Measurements from ENCODE around the gene LHFPL2.

LHFPL2 gene

DNA sequence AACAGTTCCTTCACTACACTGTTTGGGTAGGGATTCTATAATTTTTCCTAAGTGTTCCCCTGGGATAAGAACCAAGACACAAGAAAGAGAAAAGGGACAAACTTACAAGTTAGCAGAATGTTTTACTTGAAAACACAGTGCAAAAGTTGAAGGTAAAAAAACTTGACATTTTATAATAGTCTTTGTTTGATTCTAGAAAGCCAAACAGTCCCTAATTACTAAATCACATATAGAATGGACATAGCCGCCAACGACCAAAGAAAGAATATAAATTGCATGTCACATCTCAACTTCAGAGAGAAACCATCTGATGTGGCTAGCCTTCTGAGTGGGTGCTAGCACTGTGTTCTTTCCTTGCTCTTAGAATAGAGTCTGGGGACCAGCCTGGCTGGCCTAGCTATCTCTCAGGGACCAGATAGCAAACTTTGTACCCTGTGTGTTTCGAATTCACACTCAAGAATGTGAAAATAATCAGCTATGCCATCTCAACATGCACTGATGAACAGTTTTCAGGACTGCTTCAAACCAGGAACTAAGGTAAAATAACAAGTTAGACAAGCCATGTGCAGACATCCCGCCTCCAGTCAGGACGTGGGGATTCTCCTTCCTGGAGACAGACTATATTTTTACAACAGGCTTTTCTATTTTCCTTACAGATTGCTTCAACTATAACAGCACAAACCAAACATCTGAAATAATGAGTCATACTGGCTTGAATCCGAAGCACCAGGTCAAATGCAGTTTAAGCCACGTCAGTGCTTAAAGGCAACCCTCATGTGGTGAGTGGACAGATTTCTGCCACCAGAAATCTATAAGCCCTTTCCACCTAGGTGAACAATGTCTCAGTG lies 53.7 kb downstream of the LHFPL2 start:
- DNase-seq (ENCODE audit: low spot score), result no peak

DNA sequence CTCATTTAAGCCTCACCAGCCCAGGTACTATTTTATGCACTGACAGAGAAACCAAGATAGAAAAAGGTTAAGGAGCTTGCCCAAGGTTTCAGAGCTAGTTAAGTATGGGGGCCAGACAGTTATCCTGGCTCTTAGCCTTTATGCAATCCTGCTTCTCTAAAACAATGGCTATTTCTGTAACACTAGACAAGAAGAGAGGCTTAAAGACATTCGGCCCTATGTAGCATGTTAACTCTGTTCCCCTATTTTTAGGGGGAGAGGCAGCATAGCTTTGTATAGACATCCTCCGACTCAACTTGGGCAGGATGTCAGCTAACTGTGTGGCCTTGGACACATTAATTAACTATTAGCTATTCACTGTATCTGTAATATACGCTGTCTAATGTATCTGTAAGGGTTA lies 54.6 kb downstream of the LHFPL2 start:
- no peak for DNase-seq (ENCODE audit: low spot score)

DNA sequence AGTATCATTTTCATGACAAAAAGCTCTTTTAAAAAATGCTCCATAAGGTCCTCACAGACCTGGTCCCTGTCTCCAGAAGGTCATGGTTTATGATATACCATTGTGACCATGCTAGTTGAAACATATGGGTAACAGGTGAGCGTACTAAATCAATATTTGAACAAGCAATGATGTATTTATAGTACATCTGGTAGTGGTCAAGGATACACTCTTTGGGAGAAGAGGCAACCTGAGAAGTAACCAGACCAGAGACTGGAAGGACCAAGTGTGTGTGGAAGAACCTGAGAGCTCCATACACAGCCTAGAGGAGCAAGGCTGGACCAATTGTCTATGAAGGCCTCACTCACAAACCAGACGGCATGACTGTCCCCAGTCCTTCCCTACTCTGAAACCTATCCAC lies 55.1 kb downstream of the LHFPL2 start:
- no peak for DNase-seq (ENCODE audit: low spot score)

DNA sequence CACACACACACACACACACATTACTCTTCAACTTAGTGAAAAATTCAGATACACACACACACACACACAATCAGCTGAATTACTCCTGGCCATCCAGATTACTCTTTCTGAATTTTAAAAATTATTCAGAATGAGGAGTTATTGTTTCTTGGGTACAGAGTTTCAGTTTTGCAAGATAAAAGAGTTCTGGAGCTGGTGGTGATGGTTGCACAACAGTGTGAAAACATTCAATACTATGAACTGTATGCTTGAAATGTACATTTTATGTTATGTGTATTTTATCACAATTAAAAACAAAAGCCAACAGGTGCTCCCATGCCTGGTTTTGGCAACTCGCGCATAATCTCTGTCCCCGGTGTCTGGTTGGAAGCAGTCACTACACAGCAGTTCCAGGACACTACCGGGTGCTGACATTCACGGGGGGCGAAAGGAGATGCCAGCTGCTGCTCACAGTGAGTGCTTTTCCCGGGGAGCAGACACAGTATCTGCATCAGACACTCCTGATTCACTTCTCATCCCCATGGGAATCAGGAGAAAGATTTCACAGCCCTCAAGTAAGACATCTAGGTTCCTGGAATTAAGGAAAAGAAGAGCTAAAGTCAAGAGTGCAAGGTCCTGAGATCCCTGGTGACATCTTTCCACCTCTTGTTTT lies 55.7 kb downstream of the LHFPL2 start:
- DNase-seq (ENCODE audit: low spot score), result no peak

DNA sequence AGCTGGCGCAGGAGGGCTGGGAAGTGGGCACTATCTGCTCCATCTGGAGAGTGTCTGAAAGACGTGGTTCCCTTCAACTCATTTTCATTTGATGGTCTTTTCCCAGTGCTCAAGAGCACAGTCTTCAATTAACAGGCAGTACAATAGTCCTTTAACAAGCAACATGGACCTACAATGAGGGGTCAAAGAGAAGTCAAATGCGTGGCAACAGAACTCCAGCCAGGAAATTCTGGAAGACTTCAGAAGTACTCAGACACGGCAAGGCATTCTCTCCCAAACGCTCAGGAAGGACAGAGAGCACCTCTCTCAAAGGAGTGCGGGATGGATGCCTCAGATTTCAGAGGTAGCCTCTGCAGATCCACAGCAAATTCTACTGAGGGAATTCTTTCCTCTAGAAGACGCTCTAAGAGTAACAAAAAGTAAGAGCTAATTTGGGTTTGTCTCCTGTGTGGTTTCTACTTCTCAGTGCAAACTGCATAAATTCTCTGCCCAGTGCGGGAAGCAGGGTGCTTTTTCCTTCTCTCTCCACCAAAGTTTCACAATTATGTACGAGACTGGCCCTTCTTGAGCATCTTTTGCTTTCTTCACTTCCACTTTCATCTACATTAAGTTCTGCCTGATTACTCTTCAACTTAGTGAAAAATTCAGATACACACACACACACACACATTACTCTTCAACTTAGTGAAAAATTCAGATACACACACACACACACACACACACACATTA lies 56.4 kb downstream of the LHFPL2 start:
- no peak for DNase-seq (ENCODE audit: low spot score)

DNA sequence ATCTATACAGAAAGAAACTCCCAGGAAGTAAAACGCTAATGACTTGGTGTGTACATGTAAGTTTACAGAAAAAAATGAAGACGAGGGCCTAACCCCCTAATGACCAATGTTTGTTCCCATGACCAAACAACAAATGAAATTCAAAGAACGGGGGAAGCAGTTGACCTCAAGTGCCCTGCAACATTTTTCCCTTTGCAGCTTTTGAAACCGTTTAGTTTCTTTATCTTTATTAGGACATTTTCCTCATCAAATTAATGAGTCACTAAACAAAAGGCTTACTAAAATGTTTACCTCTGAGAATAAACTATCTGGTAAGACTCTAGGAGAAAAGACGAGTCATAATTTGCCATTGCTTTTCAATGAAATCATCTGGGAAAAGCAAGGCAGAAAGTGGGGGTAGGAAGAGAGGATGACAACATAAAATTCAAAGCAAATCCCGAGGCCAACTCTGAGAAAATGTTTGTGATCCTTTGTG lies 57.4 kb downstream of the LHFPL2 start:
- DNase-seq (ENCODE audit: low spot score), result no peak

DNA sequence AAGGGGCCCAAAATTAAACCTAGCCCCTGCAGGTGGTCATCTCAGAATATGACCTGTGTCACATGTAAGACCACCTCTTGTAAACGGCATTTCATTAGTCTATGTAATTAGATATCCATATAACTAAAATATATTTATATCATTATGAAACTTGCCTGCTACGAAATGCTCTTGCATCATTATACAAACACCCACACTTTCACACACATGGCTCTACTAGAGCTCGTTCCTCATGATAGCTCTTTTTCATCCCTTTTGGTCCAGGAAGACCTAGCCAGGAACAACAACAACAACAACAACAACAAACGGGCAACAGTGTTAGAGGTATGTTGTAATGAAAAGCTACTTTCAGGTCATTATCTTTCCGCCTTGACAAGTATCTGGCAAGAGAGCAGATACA lies 58.6 kb downstream of the LHFPL2 start:
- no peak for DNase-seq (ENCODE audit: low spot score)

DNA sequence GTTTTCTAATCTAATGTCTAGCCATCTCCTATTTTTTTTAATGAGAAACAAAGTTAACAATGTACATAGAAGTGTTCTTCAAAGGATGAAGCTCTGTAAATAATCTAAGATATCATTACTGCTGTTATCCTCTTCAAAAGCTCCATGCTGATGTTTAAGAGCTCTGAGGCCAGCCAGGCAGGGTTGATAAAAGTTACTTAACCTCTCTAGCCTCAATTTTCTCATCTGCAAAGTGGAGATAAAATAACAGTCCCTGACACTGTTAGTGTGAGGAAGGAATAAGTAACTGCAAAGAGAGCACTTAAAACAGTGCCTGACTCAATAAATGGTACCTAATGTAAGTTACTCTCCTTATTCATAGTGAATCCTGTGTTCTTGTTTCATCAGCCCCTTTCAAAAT lies 60.1 kb downstream of the LHFPL2 start:
- no peak for DNase-seq (ENCODE audit: low spot score)

DNA sequence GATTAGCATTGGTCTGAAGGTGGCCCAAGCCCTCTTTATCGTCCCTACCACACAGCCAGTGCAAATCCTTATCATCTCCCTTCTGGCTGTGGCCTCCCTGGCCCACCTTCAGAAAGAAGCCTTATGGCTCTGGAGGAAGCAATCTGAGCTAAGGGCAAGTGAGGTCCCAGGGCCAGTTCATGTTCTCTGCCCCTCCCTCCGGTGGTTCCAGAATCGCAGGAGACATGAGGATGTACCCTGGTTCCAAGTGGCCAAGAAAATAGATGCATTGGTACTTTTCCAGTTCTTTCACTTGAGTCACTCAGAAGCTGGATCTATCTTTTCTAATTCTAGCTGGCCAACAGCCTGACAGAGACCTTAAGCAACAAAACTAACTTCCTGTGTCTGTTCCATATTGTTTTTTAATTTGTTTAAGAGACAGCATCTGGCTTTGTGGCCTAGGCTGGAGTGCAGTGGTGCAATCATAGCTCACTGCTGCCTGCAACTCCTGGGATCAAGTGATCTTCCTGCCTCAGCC lies 60.7 kb downstream of the LHFPL2 start:
- no peak for DNase-seq (ENCODE audit: low spot score)

DNA sequence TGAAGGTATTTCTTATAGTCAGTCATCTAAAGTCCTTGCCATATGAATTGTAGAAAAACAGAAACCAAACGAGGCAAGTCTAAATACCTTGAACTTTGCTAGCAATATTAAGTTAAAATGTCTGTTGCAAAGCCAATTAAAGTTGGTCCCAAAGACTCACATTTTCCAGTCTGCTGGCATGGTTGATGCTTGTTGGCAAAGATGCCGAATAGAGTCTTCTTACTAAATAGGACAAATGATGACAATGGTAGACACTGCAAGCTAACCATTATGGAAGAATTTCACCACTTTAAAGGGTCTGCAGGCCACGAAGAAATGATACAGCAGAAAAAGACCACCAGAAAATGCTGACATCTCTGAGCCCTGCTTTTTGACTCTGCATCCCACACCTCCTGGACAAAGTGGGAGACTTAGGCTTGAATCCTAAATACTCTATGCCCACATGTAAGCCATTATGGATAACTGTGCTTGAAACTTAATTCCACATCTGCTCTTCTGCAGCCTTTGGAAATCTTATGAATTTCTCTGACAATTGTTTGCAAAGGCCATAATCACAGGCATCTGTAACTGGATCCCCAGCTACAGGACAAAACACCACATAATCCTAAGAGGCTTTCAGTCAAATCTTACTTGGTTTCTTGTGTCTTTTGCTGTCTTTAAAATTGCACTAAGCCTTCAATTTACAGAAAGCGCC lies 61.3 kb downstream of the LHFPL2 start:
- DNase-seq (ENCODE audit: low spot score), result no peak

DNA sequence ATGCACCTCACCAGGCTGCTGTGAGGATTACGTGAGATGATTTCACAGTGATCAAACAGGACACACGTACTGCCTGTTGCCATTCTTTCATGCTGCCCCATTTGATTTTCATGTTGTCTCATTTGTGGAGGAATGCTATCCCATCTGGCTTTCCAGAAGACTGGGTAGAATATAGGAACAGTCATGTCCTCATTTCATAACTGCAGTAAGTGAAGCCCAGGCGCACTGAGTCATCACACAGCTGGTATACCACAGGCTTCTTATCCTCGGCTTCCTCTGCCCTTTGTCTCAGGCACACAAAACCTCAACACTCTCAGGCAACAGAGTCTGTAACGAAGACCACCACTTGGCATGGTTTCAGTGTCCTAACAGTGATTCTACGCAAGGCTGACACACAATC lies 62.3 kb downstream of the LHFPL2 start:
- no peak for DNase-seq (ENCODE audit: low spot score)

DNA sequence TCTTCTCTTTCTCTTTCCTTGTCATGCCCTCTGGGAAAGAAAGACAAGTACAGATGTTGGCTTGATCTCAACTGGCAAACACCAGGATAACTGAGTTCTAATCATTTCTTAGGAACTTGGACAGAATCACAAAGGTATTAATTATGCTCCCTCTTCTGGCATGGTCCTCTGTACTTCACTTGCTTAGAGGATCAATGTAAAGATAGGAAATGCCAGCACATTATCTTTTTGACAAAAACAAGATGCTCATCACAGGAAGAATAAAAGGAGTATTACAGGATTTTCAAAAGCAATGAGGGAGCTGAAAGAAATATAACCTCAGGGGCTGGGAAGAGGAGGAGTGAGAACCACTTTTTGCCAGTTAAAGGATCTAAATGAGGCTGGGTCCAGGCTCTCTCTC lies 70.6 kb downstream of the LHFPL2 start:
- DNase-seq (ENCODE audit: low spot score), result no peak

DNA sequence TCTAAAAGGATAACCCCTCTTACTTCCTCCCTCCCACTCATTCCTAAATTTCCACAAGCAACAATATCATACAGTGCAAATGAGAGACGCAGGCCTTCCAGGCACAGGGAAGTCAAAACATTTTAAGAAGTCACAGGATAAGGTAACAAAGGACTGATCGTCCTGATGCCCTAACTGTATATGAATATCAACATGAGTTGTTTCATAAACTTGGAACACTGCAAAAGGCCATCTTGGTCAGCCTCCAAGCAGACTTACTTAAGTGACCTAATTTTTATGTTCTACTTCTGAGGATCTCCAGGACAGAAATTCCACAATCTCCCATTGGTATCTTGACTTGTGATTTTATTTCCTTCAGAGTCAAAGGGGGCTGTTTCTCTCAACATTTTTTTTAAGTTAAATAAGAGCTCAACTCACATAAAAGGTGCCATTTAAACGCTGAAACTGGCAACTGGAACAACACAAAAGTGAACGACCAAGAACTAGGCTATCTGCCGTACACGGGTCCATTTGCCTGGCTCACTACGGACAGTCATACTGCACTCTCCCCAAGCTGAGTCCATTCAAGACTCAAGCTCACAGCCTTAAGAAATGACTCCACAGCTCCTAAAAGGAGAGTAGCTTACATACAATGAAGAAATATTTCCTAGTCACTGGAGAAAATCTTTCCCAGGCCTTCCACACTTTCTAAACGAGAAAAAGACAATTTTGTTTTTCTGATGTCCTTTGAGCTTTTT lies 71.3 kb downstream of the LHFPL2 start:
- no peak for DNase-seq (ENCODE audit: low spot score)

DNA sequence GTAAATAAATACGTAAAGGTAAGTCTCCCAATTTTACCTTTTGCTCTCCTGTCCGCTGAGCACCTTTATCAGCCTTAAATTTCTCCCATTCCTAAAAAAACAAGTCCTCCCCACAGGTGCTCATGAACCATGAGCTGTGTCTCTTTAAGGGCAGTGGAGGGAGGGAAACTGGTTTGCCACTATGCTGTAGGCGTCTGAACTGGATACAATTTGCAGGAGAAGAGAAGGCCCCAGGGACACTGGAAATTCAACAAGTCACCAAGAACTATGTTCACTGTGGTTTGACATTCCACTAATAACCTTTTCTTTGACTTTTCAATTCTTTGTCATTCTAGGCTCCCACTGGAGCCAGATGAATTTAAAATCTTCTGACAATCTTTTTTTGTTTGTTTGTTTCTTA lies 72.2 kb downstream of the LHFPL2 start:
- DNase-seq (ENCODE audit: low spot score), result no peak

DNA sequence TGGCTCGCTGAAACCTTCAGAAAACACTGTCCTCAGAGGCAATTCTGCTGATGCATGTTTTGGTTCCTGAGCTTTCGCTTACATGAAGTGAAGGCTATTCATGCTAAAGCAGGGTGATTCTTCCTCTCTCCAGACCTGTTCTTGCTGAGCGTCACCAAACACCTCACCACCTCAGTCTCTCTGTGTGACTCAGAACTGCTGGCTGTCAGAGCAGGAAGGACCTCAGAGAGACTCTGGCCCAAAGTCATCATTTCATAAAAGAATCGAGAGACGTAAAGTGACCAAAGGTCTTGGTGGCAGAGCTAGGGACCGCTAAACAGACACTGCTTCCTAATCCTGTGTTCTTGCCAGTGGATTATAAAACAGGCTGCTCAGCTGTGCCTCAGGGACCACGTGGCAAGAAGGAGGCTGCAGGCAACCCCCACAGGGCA lies 73.8 kb downstream of the LHFPL2 start:
- DNase-seq (ENCODE audit: low spot score), result no peak

DNA sequence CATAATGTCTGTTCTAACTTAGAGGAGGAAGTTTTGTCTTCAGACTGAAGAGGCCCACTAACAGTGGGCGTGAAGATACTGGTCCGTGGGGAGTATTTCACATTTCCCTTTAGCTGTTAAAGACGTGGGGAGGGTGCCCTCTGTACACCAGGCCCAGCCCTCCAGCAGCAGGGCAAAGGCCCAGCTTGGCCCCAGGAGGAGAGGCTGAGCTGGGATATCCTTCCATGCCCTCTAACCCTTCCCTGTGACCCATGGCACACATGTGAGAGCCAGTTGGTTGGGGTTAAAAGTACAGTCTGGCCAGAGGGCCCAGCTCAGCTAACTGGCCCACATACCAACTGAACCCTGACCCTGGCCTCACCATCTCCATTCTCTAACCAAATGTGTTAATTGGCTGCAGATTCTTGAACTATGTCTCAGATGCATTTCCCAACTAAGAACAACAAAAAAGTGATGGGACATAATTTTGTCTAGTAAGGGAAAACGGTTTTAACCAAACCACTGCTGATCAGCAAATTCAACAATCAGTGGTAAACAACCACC lies 74.4 kb downstream of the LHFPL2 start:
- DNase-seq (ENCODE audit: low spot score), result no peak

DNA sequence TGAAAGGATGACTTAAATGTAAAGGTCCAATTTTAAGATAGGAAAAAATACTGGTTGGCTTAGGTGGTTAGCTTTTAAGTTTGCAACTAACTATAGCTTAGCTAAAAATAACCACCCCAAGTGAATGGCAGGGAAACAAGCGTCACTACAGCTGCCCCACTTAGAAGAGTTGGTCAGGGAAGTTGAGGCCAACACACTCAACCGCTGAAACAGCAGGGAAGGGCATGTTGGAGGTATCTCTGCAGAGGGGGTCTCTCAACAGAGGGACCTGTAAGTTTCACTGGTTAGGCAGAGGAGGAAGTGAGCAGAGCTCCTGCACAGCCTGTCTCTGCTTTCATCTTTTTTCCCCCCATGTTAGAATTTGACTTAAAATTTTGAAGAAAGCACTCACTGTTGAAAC lies 75.3 kb downstream of the LHFPL2 start:
- DNase-seq (ENCODE audit: low spot score), result no peak

DNA sequence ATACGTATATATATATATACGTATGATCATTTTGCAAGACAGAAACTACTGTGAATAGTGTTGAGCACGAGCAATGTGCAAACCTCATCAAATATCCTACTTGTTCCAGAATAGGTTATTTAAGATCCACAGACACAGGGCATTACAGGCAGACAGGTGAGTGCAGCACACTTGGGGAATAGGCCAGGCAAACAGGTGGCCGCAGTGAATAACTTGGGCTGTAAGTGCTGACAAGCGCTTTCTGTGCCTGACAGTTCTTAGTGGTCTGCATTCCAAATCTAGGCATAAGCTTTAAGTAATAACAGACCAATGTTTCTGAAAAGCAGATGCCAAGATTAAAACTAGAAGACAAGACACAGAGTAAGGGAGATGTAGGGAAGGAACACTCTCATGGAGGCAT lies 77.9 kb downstream of the LHFPL2 start:
- no peak for DNase-seq (ENCODE audit: low spot score)

DNA sequence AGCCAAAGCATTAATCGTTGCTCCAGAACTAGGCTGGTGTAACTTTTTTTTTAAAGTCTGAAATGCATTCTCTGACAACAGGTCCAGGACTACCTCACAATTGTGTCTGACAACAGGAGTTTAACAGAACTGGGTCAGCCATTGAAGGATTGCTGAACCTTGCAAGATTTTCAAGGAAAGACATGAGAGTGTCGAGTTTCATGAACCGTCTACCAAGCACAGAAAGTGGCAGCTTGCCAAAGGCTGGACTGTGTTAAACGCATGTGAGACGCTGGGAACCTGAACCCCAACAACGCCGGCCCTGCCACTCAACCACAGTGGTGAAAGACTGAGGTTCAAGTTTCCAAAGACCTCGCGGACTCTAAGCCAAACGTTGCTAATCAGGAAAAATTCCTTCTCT lies 79.1 kb downstream of the LHFPL2 start:
- DNase-seq (ENCODE audit: low spot score), result no peak

DNA sequence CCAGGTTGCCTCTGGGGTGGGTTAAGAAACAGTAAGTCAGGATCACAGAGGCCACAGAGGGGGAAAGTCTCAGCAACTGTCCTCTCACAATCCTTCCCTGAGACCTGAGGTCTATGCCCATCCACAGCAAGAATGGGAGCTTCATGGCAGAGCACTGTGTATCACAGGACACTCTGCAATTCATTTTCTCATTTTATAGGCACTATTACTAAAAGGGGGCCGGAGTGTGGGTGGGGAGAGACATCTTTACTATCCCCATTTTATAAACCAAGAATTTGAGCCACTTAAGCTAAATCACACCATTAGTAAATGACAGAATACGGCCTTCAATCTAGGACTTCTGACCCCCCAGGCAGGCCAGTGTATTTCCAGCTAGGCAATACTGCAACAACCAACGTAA lies 79.9 kb downstream of the LHFPL2 start:
- DNase-seq (ENCODE audit: low spot score), result no peak

DNA sequence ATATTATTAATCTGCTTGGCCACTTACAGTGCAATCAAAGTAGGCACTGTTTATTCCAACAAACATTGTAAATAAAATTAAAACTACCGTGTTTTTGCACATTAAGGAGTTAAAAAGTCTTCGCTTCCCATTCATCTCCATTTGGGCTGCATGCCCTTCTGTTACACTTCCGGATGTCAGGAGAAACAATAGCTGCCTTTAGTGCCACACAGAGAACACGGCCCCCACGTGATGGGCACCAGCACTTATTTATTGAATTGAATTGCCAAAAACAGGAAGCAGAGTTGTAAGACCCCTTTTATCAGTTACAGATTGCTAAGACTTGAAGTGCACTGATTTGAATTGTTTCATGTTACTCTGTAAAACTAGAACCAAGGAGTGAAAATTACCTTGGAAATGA lies 80.4 kb downstream of the LHFPL2 start:
- DNase-seq (ENCODE audit: low spot score), result no peak

Data from cerebellar cortex (tissue), 1 donor.